Heart right ventricle (tissue), 16 donors: ENCODE results near the gene IMPA2. TPM values are rescaled to one million over a fixed set of nuclear protein-coding genes. Genes with fewer than 3 reads are reported as not detected.

Source experiments
- ATAC-seq, 8 donors: fragments of 200-7000 bp; cut with Tn5 transposase; one replicate each; pipeline ENCODE4 v1.9.1; 2020; ENCODE audit warnings: mild to moderate bottlenecking in 8 of 8, moderate library complexity in 8 of 8, moderate number of reproducible peaks in 1 of 8
- DNase-seq, 2 donors: peaks; one replicate each; pipeline ENCODE4 v3.0.0-alpha.2; 2020
- H3K27ac ChIP-seq, 10 donors: fragments of 200-600 bp; sonication (generic) in 2 of 10; one replicate each; pipeline versions ENCODE4 v1.5.0 to v1.8.0; 2020 to 2022; ENCODE audit warnings: mild to moderate bottlenecking in 3 of 10
- H3K27me3 ChIP-seq, 7 donors: fragments of 200-600 bp; one replicate each; pipeline ENCODE4 v1.8.0; 2021 to 2022; ENCODE audit warnings: mild to moderate bottlenecking in 2 of 7
- H3K36me3 ChIP-seq, 9 donors: fragments of 200-600 bp; sonication (generic) in 1 of 9; one replicate each; pipeline versions ENCODE4 v1.5.0 to v1.8.0; 2020 to 2022; ENCODE audit warnings: mild to moderate bottlenecking in 2 of 9
- H3K4me1 ChIP-seq, 9 donors: fragments of 200-600 bp; sonication (generic) in 1 of 9; one replicate each; pipeline versions ENCODE4 v1.5.0 to v1.8.0; 2020 to 2022; ENCODE audit warnings: mild to moderate bottlenecking in 4 of 9
- H3K4me3 ChIP-seq, 10 donors: fragments of 200-600 bp; sonication (generic) in 2 of 10; one replicate each; pipeline versions ENCODE4 v1.5.0 to v1.8.0; 2020 to 2022; ENCODE audit warnings: mild to moderate bottlenecking in 7 of 10, moderate library complexity in 2 of 10
- H3K9me3 ChIP-seq, 11 donors: fragments of 200-600 bp in 10 of 11; sonication (generic) in 2 of 11; one replicate each; pipeline versions ENCODE4 v1.5.0 to v1.8.0; 2013 to 2022; ENCODE audit warnings: mild to moderate bottlenecking in 2 of 11, control low read depth in 1 of 11, moderate library complexity in 1 of 11
- CTCF ChIP-seq, 9 donors: fragments of 200-600 bp; sonication (generic) in 2 of 9; IDR thresholded peaks; one replicate each; pipeline versions ENCODE4 v1.5.0 to v1.8.0; 2021 to 2022; ENCODE audit warnings: antibody characterized with exemption in 9 of 9, mild to moderate bottlenecking in 5 of 9, moderate library complexity in 1 of 9
- WGBS, 2 donors: extraction: QIAGEN DNeasy Blood & Tissue Kit; methylation state at CpG; one replicate each; pipeline ENCODE4 v1.1.7; 2013; ENCODE audit warnings: inconsistent platforms in 1 of 2; 5-methylcytosine and 5-hydroxymethylcytosine counted together
- intact Hi-C, 10 donors: fragments of 100-400 bp; cut with DNase I; formaldehyde crosslinking; loops; one replicate each; pipeline versions ENCODE4 v1.11.1 to v1.14.2; 2022
- polyA plus RNA-seq, 2 donors: library from polyadenylated mRNA; stranded (reverse); fragments of 200-250 nt; gene quantifications; one replicate each; pipeline ENCODE4 v1.2.3, GENCODE V29; 2013
- total RNA-seq, 10 donors: library from RNA; stranded (reverse); fragmentation: NEBNext Ultra II Directional in 3 of 10; extraction: Animal tissue kit (Norgen Biotek cat#: 25700) in 3 of 10; gene quantifications; one replicate each; pipeline versions ENCODE4 v1.2.1 to v1.2.4, GENCODE V29; 2021 to 2023
- donor health status: Arrhythmogenic right ventricular cardiomyopathy.
- donor health status: ischemic (EF 13 %, LVEDD 7.1; RV severe dilation, severe dysfunction).
- donor health status: healthy with polysubstance abuse.
- donor health status: DM: no; HTN: yes; CAD: no.
- donor health status: DM: no; HTN: no; CAD: no.
- donor health status: ischemic (EF 25% LVEDD 6.9; RV normal size, moderate dysfunction).
- donor health status: ischemic (EF 25% LVEDD 5.7; RV mildly dilated, moderate dysfunction).
- donor health status: healthy.
- donor health status: DM: yes; HTN: yes; CAD: no.
- donor health status: Ischemic cardiomyopathy.
- donor health status: ischemic (EF 35%, LVEDD 5.7; RV mildly dilated, moderate dysfunction).
- donor health status: nonischemic (EF 11% LVEDD 7.7; RV severe dilation, severe dysfunction).
- donor health status: DM: yes; HTN: yes; CAD: no.
- donor health status: PGD.
- donor health status: ischemic (EF 29% LVEDD 5.4; RV normal size, mild dysfunction).
- donor health status: nonischemic (EF 23%, LVEDD 6.1; RV moderate dilation, normal function).

Gene IMPA2
- total and polyA plus RNA-seq, 12 donors = 17.6 to 79.6 (median 32.2) TPM

- Histone ChIP-seq H3K9me3 (no peaks in the 10 kb centered on the region), H3K27me3 (no peaks in the 10 kb centered on the region), H3K4me1 (peaks cover 0 to 37% (median 18%) of the 10 kb centered on the region in 9 donors), H3K27ac (peak overlapping the region in 8 of 10 donors; percentile 14 to 85 (median 72)), H3K4me3 (no peak overlapping the region), H3K36me3 (peaks cover 0 to 97% (median 0%) of the 10 kb centered on the region in 9 donors)
- peak; percentile 40 to 88 (median 69) for ATAC-seq
- intact Hi-C loops = no loop called here
- 50 to 51% methylated on average over 13 of the region's 13 CpGs for WGBS, 2 donors
- TF ChIP-seq CTCF (IDR thresholded peaks at IDR 0.05) = no peak
- peak; percentile 51 to 73 for DNase-seq
Observed at GRCh38 chr18:12015416-12016062, 34.2 kb downstream of the IMPA2 start.

- ATAC-seq (no peak), DNase-seq (no peak)
- H3K36me3 ChIP-seq = peaks cover 0 to 93% (median 0%) of the 10 kb centered on the region in 9 donors
- WGBS, 2 donors = 72 to 80% methylated on average over 5 of the region's 5 CpGs
- H3K4me3 ChIP-seq = no peak overlapping the region
- H3K9me3 ChIP-seq = no peaks in the 10 kb centered on the region
- no peak for TF ChIP-seq CTCF (IDR thresholded peaks at IDR 0.05)
- H3K27me3 ChIP-seq = no peaks in the 10 kb centered on the region
- peaks cover 0 to 37% (median 15%) of the 10 kb centered on the region in 9 donors for H3K4me1 ChIP-seq
- no peak overlapping the region for H3K27ac ChIP-seq
- intact Hi-C loops = no loop called here
Observed at GRCh38 chr18:12017081-12017480, 35.8 kb downstream of the IMPA2 start.

- DNase-seq (no peak), ATAC-seq (no peak)
- intact Hi-C loops = no loop called here
- peaks cover 0 to 28% (median 12%) of the 10 kb centered on the region in 9 donors for H3K4me1 ChIP-seq
- no peaks in the 10 kb centered on the region for H3K27me3 ChIP-seq
- no peak for TF ChIP-seq CTCF (IDR thresholded peaks at IDR 0.05)
- H3K4me3 ChIP-seq = no peak overlapping the region
- WGBS, 2 donors = 93 to 98% methylated on average over 7 of the region's 7 CpGs
- H3K9me3 ChIP-seq = no peaks in the 10 kb centered on the region
- no peak overlapping the region for H3K27ac ChIP-seq
- peaks cover 0 to 87% (median 0%) of the 10 kb centered on the region in 9 donors for H3K36me3 ChIP-seq
Observed at GRCh38 chr18:12018861-12019260, 37.6 kb downstream of the IMPA2 start.

- Histone ChIP-seq H3K9me3 (no peaks in the 10 kb centered on the region), H3K4me3 (no peak overlapping the region), H3K27me3 (no peaks in the 10 kb centered on the region), H3K36me3 (peaks cover 0 to 74% (median 0%) of the 10 kb centered on the region in 9 donors), H3K4me1 (peaks cover 0 to 11% (median under 1%) of the 10 kb centered on the region in 9 donors), H3K27ac (no peak overlapping the region)
- 96 to 97% methylated on average over 2 of the region's 2 CpGs for WGBS, 2 donors
- ATAC-seq (no peak), DNase-seq (no peak)
- intact Hi-C loops = no loop called here
- TF ChIP-seq CTCF (IDR thresholded peaks at IDR 0.05) = no peak
Observed at GRCh38 chr18:12021077-12021476, 39.8 kb downstream of the IMPA2 start.
